HepG2 (cell line): Measurements from ENCODE around the gene RNF123. TPM values are rescaled to one million over a fixed set of nuclear protein-coding genes. Genes with fewer than 3 reads are reported as not detected.

ENCODE experiments used
- ATAC-seq: fragments of 200-7000 bp; cut with Tn5 transposase; 3 replicates; pipeline ENCODE4 v1.9.1; 2020; ENCODE audit warnings: mild to moderate bottlenecking, moderate library complexity
- BruUV-seq: library from RNA; stranded (reverse); fragments of 400-500 nt; replicated peaks from 2 replicates; lab custom pipeline; 2021; lab: Mats Ljungman, UMichigan
- CTCF ChIA-PET: fragments of 300-600 bp; formaldehyde crosslinking; extraction: SDS; loops from one replicate; lab custom pipeline; 2021; ENCODE audit warnings: low total read pairs, inconsistent platforms, low intra/inter-chr PET ratio; lab: Yijun Ruan, JAX
- POLR2A ChIA-PET: fragments of 350-600 bp; sonication (Branson Sonifier 250); formaldehyde crosslinking; loops from one replicate; lab custom pipeline; 2020; ENCODE audit warnings: antibody characterized with exemption, inconsistent platforms; lab: Yijun Ruan, JAX
- DNase-seq: peaks from one replicate; pipeline ENCODE4 v3.0.0-alpha.2; 2015; ENCODE audit warnings: low spot score
- FAIRE-seq: peaks from 3 replicates; lab custom pipeline; 2011; peaks lifted over from hg19 to GRCh38; lab: Jason Lieb, UNC
- H2AFZ ChIP-seq: one replicate; pipeline ENCODE4 v1.6.1; 2011; ENCODE audit warnings: low read length, inconsistent platforms
- H3K27ac ChIP-seq: fragments of 300-600 bp; 3 replicates; pipeline ENCODE4 v1.8.0; 2011; ENCODE audit warnings: mixed run types, mild to moderate bottlenecking, mixed read lengths, low read length, inconsistent platforms; ENCODE audit not compliant: insufficient read depth; ENCODE audit errors: extremely low read length
- H3K27me3 ChIP-seq, 2 experiments: fragments of 200-600 bp in 1 of 2; 2 replicates in 1 of 2; 3 replicates in 1 of 2; pipeline versions ENCODE4 v1.6.0 to v1.8.0; 2011; ENCODE audit warnings: low read length in 2 of 2, mild to moderate bottlenecking in 2 of 2, moderate library complexity in 2 of 2, inconsistent platforms in 1 of 2; ENCODE audit not compliant: insufficient read depth in 2 of 2, control insufficient read depth in 1 of 2
- H3K36me3 ChIP-seq, 2 experiments: fragments of 200-600 bp in 1 of 2; replicated peaks in 1 of 2; 2 replicates in 1 of 2; 3 replicates in 1 of 2; pipeline versions ENCODE4 v1.5.1 to v1.8.0; 2011; ENCODE audit warnings: low read length in 2 of 2, inconsistent platforms in 1 of 2; ENCODE audit not compliant: insufficient read depth in 2 of 2, control insufficient read depth in 1 of 2
- H3K4me1 ChIP-seq: 2 replicates; pipeline ENCODE4 v1.5.1; 2012; ENCODE audit warnings: low read length, inconsistent platforms; ENCODE audit not compliant: insufficient read depth
- H3K4me2 ChIP-seq: 2 replicates; pipeline ENCODE4 v1.6.0; 2011; ENCODE audit warnings: low read depth, low read length, inconsistent platforms
- H3K4me3 ChIP-seq, 3 experiments: fragments of 200-600 bp in 1 of 3; sonication (generic), shearing (Covaris generic) in 1 of 3; replicated peaks in 1 of 3; 2 replicates each; pipeline ENCODE4 v1.5.1; 2011 to 2016; ENCODE audit warnings: low read length in 3 of 3, inconsistent platforms in 2 of 3, low read depth in 2 of 3, mild to moderate bottlenecking in 2 of 3, control low read depth in 1 of 3, mixed read lengths in 1 of 3; ENCODE audit not compliant: insufficient read depth in 1 of 3
- H3K79me2 ChIP-seq: one replicate; pipeline ENCODE4 v1.6.1; 2011; ENCODE audit warnings: low read length, inconsistent platforms; ENCODE audit not compliant: insufficient read depth
- H3K9ac ChIP-seq: 2 replicates; pipeline ENCODE4 v1.6.0; 2011; ENCODE audit warnings: mild to moderate bottlenecking, low read depth, low read length, inconsistent platforms; ENCODE audit not compliant: insufficient read depth
- H3K9me3 ChIP-seq: 2 replicates; pipeline ENCODE4 v1.5.1; 2012; ENCODE audit warnings: mild to moderate bottlenecking, low read length
- H4K20me1 ChIP-seq: 2 replicates; pipeline ENCODE4 v1.6.0; 2011; ENCODE audit warnings: inconsistent platforms, mild to moderate bottlenecking, low read length, moderate library complexity; ENCODE audit not compliant: insufficient read depth
- CEBPB ChIP-seq: IDR thresholded peaks from 2 replicates; pipeline ENCODE4 v1.6.1; 2011; ENCODE audit warnings: low read depth, low read length, improper control_type of control experiment, borderline replicate concordance
- DR1 ChIP-seq: sonication (generic); formaldehyde crosslinking; IDR thresholded peaks from 2 replicates; pipeline ENCODE4 v1.8.0; 2021; ENCODE audit warnings: mild to moderate bottlenecking, missing genetic modification reagents, inconsistent platforms
- EHMT2 ChIP-seq: fragments of 200-600 bp; sonication (generic); IDR thresholded peaks from 2 replicates; pipeline ENCODE4 v1.7.0; 2017; ENCODE audit warnings: antibody characterized with exemption, low read depth, low read length, borderline replicate concordance
- MED8 ChIP-seq: sonication (generic); formaldehyde crosslinking; IDR thresholded peaks from 2 replicates; pipeline ENCODE4 v1.8.1; 2023; ENCODE audit warnings: mild to moderate bottlenecking, missing genetic modification reagents; ENCODE audit not compliant: insufficient replicate concordance
- MIXL1 ChIP-seq: IDR thresholded peaks from 2 replicates; pipeline ENCODE4 v1.6.1; 2016
- POLR2A ChIP-seq, 2 experiments: IDR thresholded peaks; 2 replicates each; pipeline ENCODE4 v1.6.1; 2011; ENCODE audit warnings: low read depth in 2 of 2, low read length in 2 of 2, mild to moderate bottlenecking in 1 of 2, moderate library complexity in 1 of 2; ENCODE audit not compliant: insufficient read depth in 1 of 2
- PPARG ChIP-seq: conservative IDR thresholded peaks from 2 replicates; pipeline ENCODE4 v1.6.1; 2016; ENCODE audit warnings: missing biosample characterization, missing genetic modification reagents
- RBFOX2 ChIP-seq: fragments of 200-400 bp; formaldehyde crosslinking; IDR thresholded peaks from 2 replicates; pipeline ENCODE4 v1.6.1; 2017; ENCODE audit warnings: low read depth, mild to moderate bottlenecking, low read length
- ZNF350 ChIP-seq: sonication (generic); formaldehyde crosslinking; IDR thresholded peaks from 2 replicates; pipeline ENCODE4 v1.4.0; 2020; ENCODE audit warnings: mild to moderate bottlenecking, low read depth, missing genetic modification reagents, borderline replicate concordance
- ZNF780A ChIP-seq: sonication (generic); formaldehyde crosslinking; IDR thresholded peaks from 2 replicates; pipeline ENCODE4 v1.8.0; 2022; ENCODE audit warnings: mild to moderate bottlenecking, missing genetic modification reagents, moderate library complexity
- ZSCAN31 ChIP-seq: sonication (generic); formaldehyde crosslinking; IDR thresholded peaks from 2 replicates; pipeline ENCODE4 v1.5.0; 2020; ENCODE audit warnings: low read depth, mild to moderate bottlenecking, missing genetic modification reagents
- WGBS: methylation state at CpG from one replicate; pipeline ENCODE4 v1.1.6; 2017; ENCODE audit warnings: low lambda C conversion rate; 5-methylcytosine and 5-hydroxymethylcytosine counted together
- in situ Hi-C: cut with HindIII; loops from 2 replicates; pipeline ENCODE4 v1.10.0; 2017; ENCODE audit warnings: low pct_unique_long_range_greater_than_20kb; ENCODE audit not compliant: extremely low pct_ligation_motif_present
- intact Hi-C: fragments of 100-400 bp; cut with micrococcal nuclease; formaldehyde crosslinking; loops from one replicate; pipeline ENCODE4 v1.10.0; 2022; ENCODE audit not compliant: unreplicated experiment
- polyA plus RNA-seq, 8 experiments: library from polyadenylated mRNA; depleted of rRNA in 3 of 8; stranded (reverse) in 7 of 8; unstranded in 1 of 8; fragments of >200 nt; fragmentation: Illumina TruSeq in 4 of 8; extraction: Trizol in 4 of 8; gene quantifications; 2 replicates each; pipeline versions ENCODE4 v1.2.1 to v1.2.3, GENCODE V29; 2011 to 2016; ENCODE audit warnings: low read depth in 4 of 8, missing spikeins in 1 of 8, mixed read lengths in 1 of 8; ENCODE audit not compliant: insufficient read depth in 1 of 8
- total RNA-seq, 5 experiments: library from RNA; depleted of rRNA; stranded (reverse); fragments of >200 nt; fragmentation: Illumina TruSeq; extraction: Trizol; gene quantifications; 2 replicates each; pipeline ENCODE4 v1.2.3, GENCODE V29; 2016; ENCODE audit warnings: low read depth in 1 of 5
- TF ChIP-seq, protein P1 (sequence below): sonication (generic); formaldehyde crosslinking; IDR thresholded peaks from 2 replicates; pipeline ENCODE4 v1.4.0; 2020; ENCODE audit warnings: mild to moderate bottlenecking, missing genetic modification reagents
- TF ChIP-seq, protein P2 (sequence below): sonication (generic); formaldehyde crosslinking; IDR thresholded peaks from 2 replicates; pipeline ENCODE4 v1.8.0; 2022; ENCODE audit warnings: missing genetic modification reagents, mild to moderate bottlenecking, moderate library complexity, borderline replicate concordance

Gene RNF123
- total and polyA plus RNA-seq, 2 of the 13 experiments (the other 11 are each of a cell fraction or from before 2014, with no cell fraction given) = 29.9 to 82.2 TPM

DNA sequence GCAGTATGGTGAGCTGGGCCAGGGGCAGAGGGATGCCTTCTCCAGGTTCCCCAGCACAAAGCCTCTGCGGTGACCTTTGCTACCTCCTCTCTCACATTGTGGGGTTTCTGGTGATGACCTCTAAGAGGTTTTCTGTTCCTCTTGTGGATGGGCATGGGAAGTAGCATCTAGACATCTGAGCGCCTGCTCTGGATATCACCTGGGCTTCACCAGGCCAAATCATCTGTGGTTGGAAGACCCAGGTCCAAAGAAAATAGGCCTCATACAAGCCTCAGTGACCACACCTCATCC is 8.2 kb upstream of the RNF123 start:
- CTCF ChIA-PET = no interaction called here
- no peak for FAIRE-seq
- Histone ChIP-seq H3K27ac (no peak overlapping the region), H2AFZ (no peak overlapping the region), H3K4me2 (no peak overlapping the region), H3K9ac (no peak overlapping the region), H4K20me1 (peaks cover 3% of the 10 kb centered on the region; the same call in 1 of the 2 replicates), H3K9me3 (no peaks in the 10 kb centered on the region), H3K27me3 (no peaks in the 10 kb centered on the region), H3K36me3 (peaks cover 47 to 76% of the 10 kb centered on the region in 2 experiments), H3K4me1 (peaks cover 25% of the 10 kb centered on the region), H3K79me2 (peaks cover 7% of the 10 kb centered on the region), H3K4me3 (no peak overlapping the region)
- intact Hi-C loops = no loop called here
- POLR2A ChIA-PET = no interaction called here
- no peak for DNase-seq
- ATAC-seq = no peak
- in situ Hi-C loops = no loop called here
- TF ChIP-seq, protein P1, sequence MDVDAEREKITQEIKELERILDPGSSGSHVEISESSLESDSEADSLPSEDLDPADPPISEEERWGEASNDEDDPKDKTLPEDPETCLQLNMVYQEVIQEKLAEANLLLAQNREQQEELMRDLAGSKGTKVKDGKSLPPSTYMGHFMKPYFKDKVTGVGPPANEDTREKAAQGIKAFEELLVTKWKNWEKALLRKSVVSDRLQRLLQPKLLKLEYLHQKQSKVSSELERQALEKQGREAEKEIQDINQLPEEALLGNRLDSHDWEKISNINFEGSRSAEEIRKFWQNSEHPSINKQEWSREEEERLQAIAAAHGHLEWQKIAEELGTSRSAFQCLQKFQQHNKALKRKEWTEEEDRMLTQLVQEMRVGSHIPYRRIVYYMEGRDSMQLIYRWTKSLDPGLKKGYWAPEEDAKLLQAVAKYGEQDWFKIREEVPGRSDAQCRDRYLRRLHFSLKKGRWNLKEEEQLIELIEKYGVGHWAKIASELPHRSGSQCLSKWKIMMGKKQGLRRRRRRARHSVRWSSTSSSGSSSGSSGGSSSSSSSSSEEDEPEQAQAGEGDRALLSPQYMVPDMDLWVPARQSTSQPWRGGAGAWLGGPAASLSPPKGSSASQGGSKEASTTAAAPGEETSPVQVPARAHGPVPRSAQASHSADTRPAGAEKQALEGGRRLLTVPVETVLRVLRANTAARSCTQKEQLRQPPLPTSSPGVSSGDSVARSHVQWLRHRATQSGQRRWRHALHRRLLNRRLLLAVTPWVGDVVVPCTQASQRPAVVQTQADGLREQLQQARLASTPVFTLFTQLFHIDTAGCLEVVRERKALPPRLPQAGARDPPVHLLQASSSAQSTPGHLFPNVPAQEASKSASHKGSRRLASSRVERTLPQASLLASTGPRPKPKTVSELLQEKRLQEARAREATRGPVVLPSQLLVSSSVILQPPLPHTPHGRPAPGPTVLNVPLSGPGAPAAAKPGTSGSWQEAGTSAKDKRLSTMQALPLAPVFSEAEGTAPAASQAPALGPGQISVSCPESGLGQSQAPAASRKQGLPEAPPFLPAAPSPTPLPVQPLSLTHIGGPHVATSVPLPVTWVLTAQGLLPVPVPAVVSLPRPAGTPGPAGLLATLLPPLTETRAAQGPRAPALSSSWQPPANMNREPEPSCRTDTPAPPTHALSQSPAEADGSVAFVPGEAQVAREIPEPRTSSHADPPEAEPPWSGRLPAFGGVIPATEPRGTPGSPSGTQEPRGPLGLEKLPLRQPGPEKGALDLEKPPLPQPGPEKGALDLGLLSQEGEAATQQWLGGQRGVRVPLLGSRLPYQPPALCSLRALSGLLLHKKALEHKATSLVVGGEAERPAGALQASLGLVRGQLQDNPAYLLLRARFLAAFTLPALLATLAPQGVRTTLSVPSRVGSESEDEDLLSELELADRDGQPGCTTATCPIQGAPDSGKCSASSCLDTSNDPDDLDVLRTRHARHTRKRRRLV (CRISPR knock-in tag) = no peak
- peak in 1 of 2 experiments; percentile 37; a peak in 1 of 4 replicates for TF ChIP-seq POLR2A (IDR thresholded peaks at IDR 0.05; ENCODE audit: insufficient read depth in 1 of 2, low read depth in 2 of 2, low read length in 2 of 2)
- WGBS = 100% methylated on average over 1 of the region's 2 CpGs
- no TSS peak for BruUV-seq

DNA sequence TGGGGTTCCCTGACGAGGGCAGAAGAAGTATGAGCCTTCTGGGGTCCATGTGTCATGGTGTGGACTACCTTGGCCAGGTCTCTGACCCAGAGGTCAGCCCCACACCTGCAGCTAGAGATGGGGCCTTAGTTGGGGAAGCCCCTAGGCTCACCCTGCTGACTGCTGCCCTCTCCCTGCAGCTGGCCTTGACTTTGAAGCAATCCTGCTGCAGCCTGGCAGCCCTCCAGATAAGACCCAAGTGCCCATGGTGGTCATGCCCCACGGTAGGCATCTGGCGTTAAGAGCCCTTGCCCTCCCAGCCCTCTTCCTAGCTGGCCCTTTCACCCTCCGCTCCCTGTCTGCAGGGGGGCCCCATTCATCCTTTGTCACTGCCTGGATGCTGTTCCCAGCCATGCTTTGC is 7.8 kb upstream of the RNF123 start:
- peaks cover 3% of the 10 kb centered on the region; the same call in 1 of the 2 replicates for H4K20me1 ChIP-seq
- no TSS peak for BruUV-seq
- no peak for TF ChIP-seq DR1 (CRISPR knock-in tag)
- TF ChIP-seq ZSCAN31 (CRISPR knock-in tag) = no peak
- TF ChIP-seq MIXL1 (CRISPR knock-in tag) = no peak
- no peak for TF ChIP-seq MED8
- no peak for TF ChIP-seq ZNF780A
- TF ChIP-seq ZNF350 (CRISPR knock-in tag) = no peak
- TF ChIP-seq RBFOX2 = peak; percentile 44; the same call in 1 of the 2 replicates
- TF ChIP-seq, protein P2, sequence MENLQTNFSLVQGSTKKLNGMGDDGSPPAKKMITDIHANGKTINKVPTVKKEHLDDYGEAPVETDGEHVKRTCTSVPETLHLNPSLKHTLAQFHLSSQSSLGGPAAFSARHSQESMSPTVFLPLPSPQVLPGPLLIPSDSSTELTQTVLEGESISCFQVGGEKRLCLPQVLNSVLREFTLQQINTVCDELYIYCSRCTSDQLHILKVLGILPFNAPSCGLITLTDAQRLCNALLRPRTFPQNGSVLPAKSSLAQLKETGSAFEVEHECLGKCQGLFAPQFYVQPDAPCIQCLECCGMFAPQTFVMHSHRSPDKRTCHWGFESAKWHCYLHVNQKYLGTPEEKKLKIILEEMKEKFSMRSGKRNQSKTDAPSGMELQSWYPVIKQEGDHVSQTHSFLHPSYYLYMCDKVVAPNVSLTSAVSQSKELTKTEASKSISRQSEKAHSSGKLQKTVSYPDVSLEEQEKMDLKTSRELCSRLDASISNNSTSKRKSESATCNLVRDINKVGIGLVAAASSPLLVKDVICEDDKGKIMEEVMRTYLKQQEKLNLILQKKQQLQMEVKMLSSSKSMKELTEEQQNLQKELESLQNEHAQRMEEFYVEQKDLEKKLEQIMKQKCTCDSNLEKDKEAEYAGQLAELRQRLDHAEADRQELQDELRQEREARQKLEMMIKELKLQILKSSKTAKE (CRISPR knock-in tag) = no peak
- TF ChIP-seq PPARG (CRISPR knock-in tag) = no peak
- TF ChIP-seq CEBPB = no peak
- no peak for TF ChIP-seq EHMT2

More for the DNA sequence above, 7.8 kb upstream of the RNF123 start:
- POLR2A ChIA-PET = no interaction called here
- CTCF ChIA-PET = no interaction called here
- Histone ChIP-seq H3K9me3 (no peaks in the 10 kb centered on the region), H3K36me3 (peaks cover 43 to 73% of the 10 kb centered on the region in 2 experiments), H3K4me2 (no peak overlapping the region), H3K27me3 (no peaks in the 10 kb centered on the region), H3K27ac (no peak overlapping the region), H3K4me3 (no peak overlapping the region), H2AFZ (no peak overlapping the region), H3K4me1 (peaks cover 21% of the 10 kb centered on the region), H3K79me2 (peaks cover 5% of the 10 kb centered on the region), H3K9ac (no peak overlapping the region)
- intact Hi-C loops = no loop called here
- DNase-seq (no peak), ATAC-seq (no peak), FAIRE-seq (no peak)
- in situ Hi-C loops = no loop called here
- WGBS = 100% methylated on average over 4 of the region's 4 CpGs
